Measurements from ENCODE around the gene SUMO4. TPM values are rescaled to one million over a fixed set of nuclear protein-coding genes. Genes with fewer than 3 reads are reported as not detected.

Gene SUMO4
- total and polyA plus RNA-seq, 2 of the 4 experiments (the other 2 are of a cell fraction) = 2.2 TPM; not detected in 1

- H4K5ac ChIP-seq (ENCODE audit: low read depth, low read length) = no peak overlapping the region
- no peak overlapping the region for H2AK5ac ChIP-seq (ENCODE audit: low read depth, low read length)
- TF ChIP-seq RAD21 (IDR thresholded peaks at IDR 0.05; ENCODE audit: low read length) = no peak
- TF ChIP-seq MXI1 (IDR thresholded peaks at IDR 0.05; ENCODE audit: borderline replicate concordance, low read depth, low read length) = no peak
- TF ChIP-seq RCOR1 (IDR thresholded peaks at IDR 0.05; ENCODE audit: insufficient replicate concordance, low read length) = no peak
- no peak for TF ChIP-seq MAZ (IDR thresholded peaks at IDR 0.05; ENCODE audit: borderline replicate concordance, low read depth, low read length)
- no peak for TF ChIP-seq NFE2L2 (IDR thresholded peaks at IDR 0.05; ENCODE audit: low read depth, low read length)
- TF ChIP-seq CTCF (conservative IDR thresholded peaks at IDR 0.05; ENCODE audit: low read depth, low read length) = no peak
- no peak for TF ChIP-seq SMC3 (IDR thresholded peaks at IDR 0.05; ENCODE audit: low read depth, low read length)
- no peak for TF ChIP-seq FOS (IDR thresholded peaks at IDR 0.05; ENCODE audit: low read depth, low read length)
- TF ChIP-seq CEBPB (IDR thresholded peaks at IDR 0.05; ENCODE audit: low read depth, low read length) = no peak
- TF ChIP-seq MAFK (IDR thresholded peaks at IDR 0.05; ENCODE audit: low read depth, low read length) = no peak
- TF ChIP-seq USF2 (IDR thresholded peaks at IDR 0.05; ENCODE audit: low read depth, low read length) = no peak
- TF ChIP-seq BHLHE40 (IDR thresholded peaks at IDR 0.05; ENCODE audit: low read depth, low read length) = no peak
- no peak for TF ChIP-seq ELK1 (IDR thresholded peaks at IDR 0.05; ENCODE audit: borderline replicate concordance, low read depth, low read length)
- no peak for TF ChIP-seq CHD1 (IDR thresholded peaks at IDR 0.05; ENCODE audit: low read depth, low read length)
- H2BK5ac ChIP-seq (ENCODE audit: low read depth, low read length, poor library complexity, severe bottlenecking) = no peak overlapping the region
- H4K8ac ChIP-seq (ENCODE audit: low read depth in 2 of 2, low read length in 2 of 2) = no peak overlapping the region
- DNase-seq = no peak
- no peak overlapping the region for H2BK120ac ChIP-seq (ENCODE audit: low read depth, low read length)
- intact Hi-C loops (cut with micrococcal nuclease) (no loop called here), dilution Hi-C loops (cut with HindIII; ENCODE audit: low sequenced_read_pairs, unreplicated experiment) (no loop called here), in situ Hi-C loops (cut with MboI; ENCODE audit: low sequenced_read_pairs) (loop anchor here (10.0 kb wide), 1 partner anchor 838 kb away; no protein-coding TSS in a partner anchor)
- POLR2A ChIA-PET (ENCODE audit: unreplicated experiment) = no interaction called here
- no peaks in the 10 kb centered on the region for H4K20me1 ChIP-seq (ENCODE audit: insufficient read depth, low read length)
- H2BK20ac ChIP-seq (ENCODE audit: low read depth, low read length) = no peak overlapping the region
- H4K91ac ChIP-seq (ENCODE audit: insufficient read depth, low read depth, low read length) = no peak overlapping the region
- no peaks in the 10 kb centered on the region for H3K9me1 ChIP-seq (ENCODE audit: insufficient read depth, low read length)
- H3K27ac ChIP-seq (ENCODE audit: insufficient read depth, low read length) = no peak overlapping the region
- no peaks in the 10 kb centered on the region for H3K36me3 ChIP-seq (ENCODE audit: control insufficient read depth, insufficient read depth, low read length)
- H3K27me3 ChIP-seq (ENCODE audit: control insufficient read depth, insufficient read depth, low read length) = peaks cover 6% of the 10 kb centered on the region
- H2AFZ ChIP-seq (replicated peaks; ENCODE audit: low read length, poor library complexity) = no peak overlapping the region
- no peak overlapping the region for H3K4me2 ChIP-seq (ENCODE audit: low read depth, low read length)
- WGBS, 2 experiments (ENCODE audit: extremely low coverage in 2 of 2, insufficient read length in 1 of 2) = no CpG with 5 or more reads among the region's 4 CpGs
- no peak overlapping the region for H3K56ac ChIP-seq (ENCODE audit: extremely low read depth, insufficient read depth, low read length)
- H3K9ac ChIP-seq (ENCODE audit: low read depth, low read length) = no peak overlapping the region
- peaks cover 2% of the 10 kb centered on the region; the same call in 1 of the 2 replicates for H3K4me1 ChIP-seq (ENCODE audit: control insufficient read depth, insufficient read depth, low read length)
- no peak for ATAC-seq (ENCODE audit: low read depth)
- no peaks in the 10 kb centered on the region for H3K79me1 ChIP-seq (ENCODE audit: low read depth in 1 of 2, low read length in 2 of 2)
- no peak overlapping the region for H3K14ac ChIP-seq (replicated peaks; ENCODE audit: low read depth, low read length)
- H3K9me3 ChIP-seq (ENCODE audit: control insufficient read depth, insufficient read depth, low read length) = no peaks in the 10 kb centered on the region
- no peak overlapping the region for H3K4ac ChIP-seq (ENCODE audit: low read depth, low read length)
- H3K23ac ChIP-seq (ENCODE audit: low read depth, low read length) = no peak overlapping the region
- CTCF ChIA-PET = interaction anchor here (1.2 kb wide), 1 partner anchor 9 kb away, joined by 6 read pairs; no protein-coding TSS in a partner anchor
- H2AK9ac ChIP-seq (replicated peaks; ENCODE audit: low read depth, low read length, poor library complexity) = no peak overlapping the region
- no TSS peak for BruUV-seq (replicated peaks)
- no peak overlapping the region for H3K4me3 ChIP-seq (ENCODE audit: insufficient read depth, low read depth, low read length)
- H2BK15ac ChIP-seq (ENCODE audit: low read depth, low read length) = no peak overlapping the region
- no peak overlapping the region for H3K18ac ChIP-seq (ENCODE audit: low read depth, low read length)
These were observed 22.5 kb downstream of the SUMO4 start for GRCh38 chr6:149422581-149422980.
